GM23248 (cell line): ENCODE data around the gene LAMA5.

Experiments used
- EZH2 ChIP-seq: fragments of 200-600 bp; sonication (generic); IDR thresholded peaks from 2 replicates; pipeline ENCODE4 v1.6.1; 2018; ENCODE audit warnings: antibody characterized with exemption, mild to moderate bottlenecking; ENCODE audit not compliant: insufficient read depth, poor library complexity, severe bottlenecking
- EZH2phosphoT487 ChIP-seq: fragments of 200-600 bp; sonication (generic); IDR thresholded peaks from 2 replicates; pipeline ENCODE4 v1.6.1; 2018; ENCODE audit warnings: antibody characterized with exemption, moderate library complexity, mild to moderate bottlenecking, low read depth; ENCODE audit not compliant: insufficient read depth

DNA sequence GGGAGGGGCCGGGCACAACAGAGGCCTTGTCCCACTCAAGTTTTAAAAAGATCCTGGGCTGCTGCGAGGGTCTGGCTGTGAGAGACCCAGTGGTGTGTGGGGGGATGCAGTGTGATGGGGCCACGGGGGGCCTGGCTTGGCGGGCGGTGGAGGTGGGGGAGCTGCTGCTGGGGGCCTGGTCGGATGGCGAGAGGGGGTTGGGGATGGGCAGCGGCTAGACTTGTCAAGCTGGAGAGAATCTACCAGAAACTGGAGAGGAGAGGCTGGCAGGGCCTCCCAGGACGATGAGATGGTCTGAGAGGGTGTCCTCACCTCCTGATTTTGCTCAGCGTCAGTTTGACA, 24.9 kb upstream of the LAMA5 start:
- TF ChIP-seq EZH2, result no peak
- TF ChIP-seq EZH2phosphoT487, result no peak
